ENCODE data around the gene METTL13. TPM values are rescaled to one million over a fixed set of nuclear protein-coding genes. Genes with fewer than 3 reads are reported as not detected.

The METTL13 gene
- total and polyA plus RNA-seq, 2 donors (not counting 1 experiment from before 2014, with no cell fraction given): 16.8 to 33.0 TPM

DNA sequence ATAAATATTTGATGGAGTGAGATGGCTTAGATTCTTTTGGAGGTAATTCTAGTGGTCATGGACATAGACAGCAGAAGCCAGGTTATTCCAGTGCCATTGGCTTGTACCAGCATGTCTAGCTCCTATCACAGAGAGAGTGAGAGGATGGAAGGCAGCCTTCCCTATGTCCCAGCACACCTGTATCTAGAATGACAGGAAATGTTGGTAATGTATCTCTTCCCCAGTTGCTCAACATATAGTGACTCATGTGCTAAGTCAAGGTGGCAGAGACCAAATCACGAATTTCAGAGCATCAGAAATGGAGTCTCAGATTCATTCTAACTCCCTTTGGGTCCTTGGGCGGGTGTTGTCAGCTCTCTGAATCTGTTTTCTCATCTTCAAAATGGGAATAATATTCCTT is 28.4 kb downstream of the METTL13 start:
- Mint-ChIP-seq H3K4me1 (peaks cover 21% of the 10 kb centered on the region), H3K4me3 (no peak overlapping the region), H3K27me3 (no peaks in the 10 kb centered on the region), H3K9me3 (ENCODE audit: insufficient read depth) (no peaks in the 10 kb centered on the region), H3K27ac (no peak overlapping the region)
- H3K4me2 ChIP-seq (replicated peaks; ENCODE audit: low read depth, low read length, poor library complexity, severe bottlenecking): no peak overlapping the region
- WGBS (ENCODE audit: insufficient coverage): no CpG with 5 or more reads among the region's 2 CpGs
- no peaks in the 10 kb centered on the region for H4K20me1 ChIP-seq (ENCODE audit: control insufficient read depth, insufficient read depth, low read length, poor library complexity, severe bottlenecking)
- no peaks in the 10 kb centered on the region for H3K9me3 ChIP-seq (ENCODE audit: control extremely low read depth in 1 of 3, control insufficient read depth in 2 of 3, insufficient read depth in 1 of 3, low read length in 2 of 3)
- POLR2A ChIA-PET: no interaction called here
- peaks cover 10 to 19% of the 10 kb centered on the region in 2 donors for H3K4me1 ChIP-seq (ENCODE audit: control insufficient read depth in 2 of 2, insufficient read depth in 2 of 2, low read length in 2 of 2)
- DNase-seq: no peak
- no peak overlapping the region for H3K27ac ChIP-seq (ENCODE audit: low read length in 2 of 2)
- ATAC-seq (ENCODE audit: low read depth): no peak
- no peak overlapping the region for H3K9ac ChIP-seq (ENCODE audit: low read length)
- H3K4me3 ChIP-seq (ENCODE audit: control extremely low read depth in 1 of 5, extremely low read depth in 1 of 5, insufficient read depth in 1 of 5, low read depth in 2 of 5, low read length in 4 of 5): no peak overlapping the region
- intact Hi-C loops (cut with micrococcal nuclease): no loop called here
- no peaks in the 10 kb centered on the region for H3K79me2 ChIP-seq (ENCODE audit: control insufficient read depth, insufficient read depth, low read length)
- no peaks in the 10 kb centered on the region for H3K27me3 ChIP-seq (replicated peaks in 1 of 4; ENCODE audit: control extremely low read depth in 1 of 4, control insufficient read depth in 3 of 4, insufficient read depth in 4 of 4, low read length in 3 of 4)
- CTCF ChIA-PET: interaction anchor here (4.9 kb wide), 1 partner anchor 9 kb away, joined by 25 read pairs; no protein-coding TSS in a partner anchor
- no peak for TF ChIP-seq EZH2 (IDR thresholded peaks at IDR 0.05; ENCODE audit: borderline replicate concordance, insufficient read depth, low read depth, low read length, poor library complexity, severe bottlenecking)
- TF ChIP-seq, protein P1, sequence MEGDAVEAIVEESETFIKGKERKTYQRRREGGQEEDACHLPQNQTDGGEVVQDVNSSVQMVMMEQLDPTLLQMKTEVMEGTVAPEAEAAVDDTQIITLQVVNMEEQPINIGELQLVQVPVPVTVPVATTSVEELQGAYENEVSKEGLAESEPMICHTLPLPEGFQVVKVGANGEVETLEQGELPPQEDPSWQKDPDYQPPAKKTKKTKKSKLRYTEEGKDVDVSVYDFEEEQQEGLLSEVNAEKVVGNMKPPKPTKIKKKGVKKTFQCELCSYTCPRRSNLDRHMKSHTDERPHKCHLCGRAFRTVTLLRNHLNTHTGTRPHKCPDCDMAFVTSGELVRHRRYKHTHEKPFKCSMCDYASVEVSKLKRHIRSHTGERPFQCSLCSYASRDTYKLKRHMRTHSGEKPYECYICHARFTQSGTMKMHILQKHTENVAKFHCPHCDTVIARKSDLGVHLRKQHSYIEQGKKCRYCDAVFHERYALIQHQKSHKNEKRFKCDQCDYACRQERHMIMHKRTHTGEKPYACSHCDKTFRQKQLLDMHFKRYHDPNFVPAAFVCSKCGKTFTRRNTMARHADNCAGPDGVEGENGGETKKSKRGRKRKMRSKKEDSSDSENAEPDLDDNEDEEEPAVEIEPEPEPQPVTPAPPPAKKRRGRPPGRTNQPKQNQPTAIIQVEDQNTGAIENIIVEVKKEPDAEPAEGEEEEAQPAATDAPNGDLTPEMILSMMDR (IDR thresholded peaks at IDR 0.05): no peak
- H3K36me3 ChIP-seq (replicated peaks in 1 of 2; ENCODE audit: control extremely low read depth in 1 of 2, control insufficient read depth in 1 of 2, extremely low read depth in 1 of 2, insufficient read depth in 2 of 2, low read length in 1 of 2): no peaks in the 10 kb centered on the region
- no peak overlapping the region for H2AFZ ChIP-seq (ENCODE audit: insufficient read depth, low read depth, low read length, poor library complexity, severe bottlenecking)

DNA sequence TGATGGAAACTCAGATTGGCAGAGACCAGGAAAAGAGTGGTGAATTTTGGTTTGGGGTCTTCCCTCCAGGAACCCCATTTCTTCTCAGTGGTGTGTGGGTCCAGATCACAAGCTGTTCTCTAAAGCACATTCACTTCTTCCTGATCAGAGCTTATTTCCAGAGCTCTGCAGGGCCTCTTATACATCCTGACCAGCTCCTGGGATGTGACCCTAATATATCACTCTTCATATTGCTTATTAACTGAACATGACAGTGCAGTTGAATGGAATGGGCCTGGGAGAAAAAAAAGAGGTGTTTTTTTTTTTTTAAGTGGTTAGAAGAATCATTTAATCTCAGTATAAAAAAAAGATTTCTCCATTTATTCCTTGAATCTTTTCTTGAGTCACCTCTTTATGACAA is 30.2 kb downstream of the METTL13 start:
- no peak overlapping the region for H3K4me2 ChIP-seq (replicated peaks; ENCODE audit: low read depth, low read length, poor library complexity, severe bottlenecking)

More for the DNA sequence above, 30.2 kb downstream of the METTL13 start:
- Histone ChIP-seq H3K27me3 (replicated peaks in 1 of 4; ENCODE audit: control extremely low read depth in 1 of 4, control insufficient read depth in 3 of 4, insufficient read depth in 4 of 4, low read length in 3 of 4) (no peaks in the 10 kb centered on the region), H3K36me3 (replicated peaks in 1 of 2; ENCODE audit: control extremely low read depth in 1 of 2, control insufficient read depth in 1 of 2, extremely low read depth in 1 of 2, insufficient read depth in 2 of 2, low read length in 1 of 2) (no peaks in the 10 kb centered on the region), H3K4me3 (ENCODE audit: control extremely low read depth in 1 of 5, extremely low read depth in 1 of 5, insufficient read depth in 1 of 5, low read depth in 2 of 5, low read length in 4 of 5) (no peak overlapping the region), H3K79me2 (ENCODE audit: control insufficient read depth, insufficient read depth, low read length) (no peaks in the 10 kb centered on the region), H3K4me1 (ENCODE audit: control insufficient read depth in 2 of 2, insufficient read depth in 2 of 2, low read length in 2 of 2) (peaks cover 1 to 6% of the 10 kb centered on the region in 2 donors), H4K20me1 (ENCODE audit: control insufficient read depth, insufficient read depth, low read length, poor library complexity, severe bottlenecking) (no peaks in the 10 kb centered on the region), H3K9ac (ENCODE audit: low read length) (no peak overlapping the region), H2AFZ (ENCODE audit: insufficient read depth, low read depth, low read length, poor library complexity, severe bottlenecking) (no peak overlapping the region), H3K9me3 (ENCODE audit: control extremely low read depth in 1 of 3, control insufficient read depth in 2 of 3, insufficient read depth in 1 of 3, low read length in 2 of 3) (no peaks in the 10 kb centered on the region), H3K27ac (ENCODE audit: low read length in 2 of 2) (no peak overlapping the region)
- POLR2A ChIA-PET: no interaction called here
- Mint-ChIP-seq H3K27ac (no peak overlapping the region), H3K4me1 (peaks cover 9% of the 10 kb centered on the region), H3K9me3 (ENCODE audit: insufficient read depth) (no peaks in the 10 kb centered on the region), H3K4me3 (no peak overlapping the region), H3K27me3 (no peaks in the 10 kb centered on the region)
- CTCF ChIA-PET: interaction anchor here (1.0 to 4.9 kb wide), 3 partner anchors 11 to 174 kb away, joined by 3 to 25 read pairs (median 3); no protein-coding TSS in a partner anchor
- no peak for ATAC-seq (ENCODE audit: low read depth)
- intact Hi-C loops (cut with micrococcal nuclease): no loop called here
- TF ChIP-seq, protein P1 (IDR thresholded peaks at IDR 0.05): no peak
- no peak for TF ChIP-seq EZH2 (IDR thresholded peaks at IDR 0.05; ENCODE audit: borderline replicate concordance, insufficient read depth, low read depth, low read length, poor library complexity, severe bottlenecking)
- no peak for DNase-seq

Measured in B cell (primary cell).